ENCODE data around the gene TRIM16. TPM values are rescaled to one million over a fixed set of nuclear protein-coding genes. Genes with fewer than 3 reads are reported as not detected.
A peak's percentile ranks its signal among the peaks of the same experiment; 100 is the strongest.
"Not testable (repeated sequence)": the region's sequence is repeated elsewhere in the genome, so short reads cannot be mapped to it uniquely, and the experiment has no call there.

The TRIM16 gene
- total and polyA plus RNA-seq, 2 of the 8 experiments (the other 6 are each of a cell fraction or from before 2014, with no cell fraction given) = 15.2 to 29.1 TPM

GRCh38 chr17:15698967-15699366, 14.9 kb upstream of the TRIM16 start:
- H2AK5ac ChIP-seq (ENCODE audit: low read depth, low read length); H3K79me2 ChIP-seq (ENCODE audit: control insufficient read depth in 1 of 2, insufficient read depth in 2 of 2, low read length in 2 of 2); H4K8ac ChIP-seq (ENCODE audit: extremely low read depth, insufficient read depth, low read length); H4K5ac ChIP-seq (ENCODE audit: insufficient read length, low read depth, low read length); H4K20me1 ChIP-seq (replicated peaks in 1 of 2; ENCODE audit: control insufficient read depth in 1 of 2, insufficient read depth in 2 of 2, low read length in 2 of 2); H3K27me3 ChIP-seq (replicated peaks in 1 of 4; ENCODE audit: control insufficient read depth in 3 of 4, extremely low read depth in 1 of 4, insufficient read depth in 3 of 4, low read length in 3 of 4); H2AFZ ChIP-seq (ENCODE audit: low read length); H3K4ac ChIP-seq (replicated peaks; ENCODE audit: insufficient read length, low read depth, low read length); FAIRE-seq; H3K56ac ChIP-seq (replicated peaks; ENCODE audit: insufficient read length, low read depth, low read length); H3K4me1 ChIP-seq (replicated peaks in 1 of 4; ENCODE audit: control insufficient read depth in 3 of 4, insufficient read depth in 4 of 4, low read length in 3 of 4); H2BK5ac ChIP-seq (ENCODE audit: low read depth, low read length); H3K14ac ChIP-seq (ENCODE audit: insufficient read length); H3K9ac ChIP-seq (replicated peaks in 1 of 4; ENCODE audit: extremely low read depth in 1 of 4, low read depth in 3 of 4, low read length in 3 of 4); H4K91ac ChIP-seq (replicated peaks; ENCODE audit: insufficient read length, low read length); H3K79me1 ChIP-seq (ENCODE audit: low read depth, low read length); H3K23ac ChIP-seq (ENCODE audit: insufficient read length); H2BK20ac ChIP-seq (ENCODE audit: low read length); H2BK12ac ChIP-seq (ENCODE audit: low read depth, low read length); H2BK120ac ChIP-seq (replicated peaks; ENCODE audit: low read depth, low read length); H3K27ac ChIP-seq (ENCODE audit: low read depth, low read length); H2BK15ac ChIP-seq (ENCODE audit: low read length); CTCF ChIA-PET (ENCODE audit: partially characterized antibody); POLR2A ChIA-PET (ENCODE audit: partially characterized antibody); DNase-seq (ENCODE audit: low read depth in 1 of 2, low spot score in 2 of 2); H3K18ac ChIP-seq (ENCODE audit: extremely low read depth, low read length); H3K23me2 ChIP-seq (ENCODE audit: low read depth, low read length); H3K9me3 ChIP-seq (ENCODE audit: insufficient read depth in 2 of 2, low read depth in 1 of 2, low read length in 1 of 2): not testable (repeated sequence)
- WGBS, 2 experiments (ENCODE audit: extremely low coverage in 1 of 2, insufficient coverage in 1 of 2, insufficient read length in 1 of 2, insufficient replicate concordance in 2 of 2, low coverage in 1 of 2, low lambda C conversion rate in 2 of 2, missing lambda C conversion rate in 1 of 2) = 44% methylated on average over 1 of the region's 3 CpGs; no CpG with 5 or more reads in 1 of the 2 experiments
- Histone ChIP-seq H3K4me3 (ENCODE audit: extremely low read depth in 1 of 4, insufficient read depth in 2 of 4, low read depth in 3 of 4, low read length in 4 of 4) (peak overlapping the region in 3 of 4 experiments; percentile 17 to 71 (median 69); a peak in 5 of 8 replicates), H3K36me3 (ENCODE audit: control insufficient read depth in 2 of 4, insufficient read depth in 4 of 4, low read length in 3 of 4) (peaks cover 0 to 10% (median 2%) of the 10 kb centered on the region in 4 experiments; a peak in 3 of 8 replicates), H3K4me2 (ENCODE audit: insufficient read depth in 1 of 2, low read depth in 2 of 2, low read length in 2 of 2) (peak overlapping the region; percentile 39 to 47; a peak in 3 of 4 replicates)

- H2AFZ ChIP-seq (ENCODE audit: low read length); H3K23me2 ChIP-seq (ENCODE audit: low read depth, low read length); H2BK12ac ChIP-seq (ENCODE audit: low read depth, low read length); H2AK5ac ChIP-seq (ENCODE audit: low read depth, low read length); H3K4ac ChIP-seq (replicated peaks; ENCODE audit: insufficient read length, low read depth, low read length); H3K14ac ChIP-seq (ENCODE audit: insufficient read length); DNase-seq (ENCODE audit: low read depth in 1 of 2, low spot score in 2 of 2); CTCF ChIA-PET (ENCODE audit: partially characterized antibody); H3K4me3 ChIP-seq (ENCODE audit: extremely low read depth in 1 of 4, insufficient read depth in 2 of 4, low read depth in 3 of 4, low read length in 4 of 4); H3K27me3 ChIP-seq (replicated peaks in 1 of 4; ENCODE audit: control insufficient read depth in 3 of 4, extremely low read depth in 1 of 4, insufficient read depth in 3 of 4, low read length in 3 of 4); H2BK5ac ChIP-seq (ENCODE audit: low read depth, low read length); H4K91ac ChIP-seq (replicated peaks; ENCODE audit: insufficient read length, low read length); H3K9ac ChIP-seq (replicated peaks in 1 of 4; ENCODE audit: extremely low read depth in 1 of 4, low read depth in 3 of 4, low read length in 3 of 4); H3K36me3 ChIP-seq (ENCODE audit: control insufficient read depth in 2 of 4, insufficient read depth in 4 of 4, low read length in 3 of 4); H3K79me2 ChIP-seq (ENCODE audit: control insufficient read depth in 1 of 2, insufficient read depth in 2 of 2, low read length in 2 of 2); H3K56ac ChIP-seq (replicated peaks; ENCODE audit: insufficient read length, low read depth, low read length); H3K79me1 ChIP-seq (ENCODE audit: low read depth, low read length); FAIRE-seq; H2BK120ac ChIP-seq (replicated peaks; ENCODE audit: low read depth, low read length); H2BK20ac ChIP-seq (ENCODE audit: low read length); H4K5ac ChIP-seq (ENCODE audit: insufficient read length, low read depth, low read length); H4K8ac ChIP-seq (ENCODE audit: extremely low read depth, insufficient read depth, low read length); H3K27ac ChIP-seq (ENCODE audit: low read depth, low read length); H2BK15ac ChIP-seq (ENCODE audit: low read length); H3K9me3 ChIP-seq (ENCODE audit: insufficient read depth in 2 of 2, low read depth in 1 of 2, low read length in 1 of 2); H3K23ac ChIP-seq (ENCODE audit: insufficient read length); POLR2A ChIA-PET (ENCODE audit: partially characterized antibody); H3K18ac ChIP-seq (ENCODE audit: extremely low read depth, low read length); H3K4me2 ChIP-seq (ENCODE audit: insufficient read depth in 1 of 2, low read depth in 2 of 2, low read length in 2 of 2); H3K4me1 ChIP-seq (replicated peaks in 1 of 4; ENCODE audit: control insufficient read depth in 3 of 4, insufficient read depth in 4 of 4, low read length in 3 of 4); H4K20me1 ChIP-seq (replicated peaks in 1 of 2; ENCODE audit: control insufficient read depth in 1 of 2, insufficient read depth in 2 of 2, low read length in 2 of 2): not testable (repeated sequence)
- WGBS, 2 experiments (ENCODE audit: extremely low coverage in 1 of 2, insufficient coverage in 1 of 2, insufficient read length in 1 of 2, insufficient replicate concordance in 2 of 2, low coverage in 1 of 2, low lambda C conversion rate in 2 of 2, missing lambda C conversion rate in 1 of 2) = 83% methylated on average over 1 of the region's 1 CpG; no CpG with 5 or more reads in 1 of the 2 experiments
Observed at GRCh38 chr17:15687494-15687893, 3.4 kb upstream of the TRIM16 start.

Data from H1 (cell line).